ENCODE measurements around the gene CENPT.
"Not testable (repeated sequence)": the region's sequence is repeated elsewhere in the genome, so short reads cannot be mapped to it uniquely, and the experiment has no call there.

The CENPT gene

GRCh38 chr16:67846320-67847063 lies 1.0 kb downstream of the CENPT start, which contains the start of gene NUTF2:
TSS of gene NUTF2 (plus strand) at chr16:67846933. CDS start at chr16:67865131, 18,198 bp downstream.
- peak; percentile 92 for DNase-seq (ENCODE audit: low read depth)

- DNase-seq (ENCODE audit: low read depth): no peak
Observed at GRCh38 chr16:67846063-67846319, 1.5 kb downstream of the CENPT start.

- no peak for DNase-seq (ENCODE audit: low read depth)
Observed at GRCh38 chr16:67845291-67846062, 2.0 kb downstream of the CENPT start.

GRCh38 chr16:67844497-67844896 lies 3.0 kb downstream of the CENPT start:
- no peak for DNase-seq (ENCODE audit: low read depth)

- no peak for DNase-seq (ENCODE audit: low read depth)
Observed at GRCh38 chr16:67843343-67843765, 4.1 kb downstream of the CENPT start.

GRCh38 chr16:67842509-67843342 lies 4.8 kb downstream of the CENPT start:
- peak; percentile 67 for DNase-seq (ENCODE audit: low read depth)

GRCh38 chr16:67841816-67842508 lies 5.5 kb downstream of the CENPT start, which contains the start of gene THAP11:
TSS of gene THAP11 (plus strand) at chr16:67842320. CDS start at chr16:67842555, 235 bp downstream.
- peak; percentile 91 for DNase-seq (ENCODE audit: low read depth)

- DNase-seq (ENCODE audit: low read depth): no peak
Observed at GRCh38 chr16:67841198-67841815, 6.2 kb downstream of the CENPT start.

- DNase-seq (ENCODE audit: low read depth): no peak
Observed at GRCh38 chr16:67837811-67838210, 9.7 kb downstream of the CENPT start.

GRCh38 chr16:67837190-67837589 lies 10.3 kb downstream of the CENPT start:
- not testable (repeated sequence) for DNase-seq (ENCODE audit: low read depth)

- DNase-seq (ENCODE audit: low read depth): no peak
Observed at GRCh38 chr16:67834242-67834614, 13.3 kb downstream of the CENPT start.

- peak; percentile 87 for DNase-seq (ENCODE audit: low read depth)
Observed at GRCh38 chr16:67833415-67834241, 13.9 kb downstream of the CENPT start.

- DNase-seq (ENCODE audit: low read depth): no peak
Observed at GRCh38 chr16:67833030-67833414, 14.5 kb downstream of the CENPT start.

- no peak for DNase-seq (ENCODE audit: low read depth)
Observed at GRCh38 chr16:67828651-67829050, 18.8 kb downstream of the CENPT start.

- no peak for DNase-seq (ENCODE audit: low read depth)
Observed at GRCh38 chr16:67825906-67826305, 21.6 kb downstream of the CENPT start.

GRCh38 chr16:67825119-67825518 lies 22.4 kb downstream of the CENPT start:
- DNase-seq (ENCODE audit: low read depth): no peak

GRCh38 chr16:67822511-67822910 lies 25.0 kb downstream of the CENPT start:
- DNase-seq (ENCODE audit: low read depth): no peak

GRCh38 chr16:67820608-67821259 lies 26.8 kb downstream of the CENPT start:
- DNase-seq (ENCODE audit: low read depth): no peak

- DNase-seq (ENCODE audit: low read depth): no peak
Observed at GRCh38 chr16:67814567-67814966, 32.9 kb downstream of the CENPT start.

- DNase-seq (ENCODE audit: low read depth): no peak
Observed at GRCh38 chr16:67811899-67812298, 35.6 kb downstream of the CENPT start.

All from T follicular helper cell (primary cell).